ENCODE data around the gene PREPL. TPM values are rescaled to one million over a fixed set of nuclear protein-coding genes. Genes with fewer than 3 reads are reported as not detected.

PREPL gene
- total RNA-seq, 2 donors from 2014 or later: 29.6 to 35.6 TPM

GRCh38 chr2:44354761-44355160 is 6.5 kb downstream of the PREPL start:
- DNase-seq: no peak
- Histone ChIP-seq H3K4me1 (peaks cover under 1% of the 10 kb centered on the region), H3K9me3 (no peaks in the 10 kb centered on the region), H3K9ac (ENCODE audit: low read depth in 2 of 2, low read length in 2 of 2) (no peak overlapping the region), H3K27ac (no peak overlapping the region), H3K36me3 (no peaks in the 10 kb centered on the region), H3K27me3 (no peaks in the 10 kb centered on the region), H3K4me3 (no peak overlapping the region)
- TF ChIP-seq, protein P1, sequence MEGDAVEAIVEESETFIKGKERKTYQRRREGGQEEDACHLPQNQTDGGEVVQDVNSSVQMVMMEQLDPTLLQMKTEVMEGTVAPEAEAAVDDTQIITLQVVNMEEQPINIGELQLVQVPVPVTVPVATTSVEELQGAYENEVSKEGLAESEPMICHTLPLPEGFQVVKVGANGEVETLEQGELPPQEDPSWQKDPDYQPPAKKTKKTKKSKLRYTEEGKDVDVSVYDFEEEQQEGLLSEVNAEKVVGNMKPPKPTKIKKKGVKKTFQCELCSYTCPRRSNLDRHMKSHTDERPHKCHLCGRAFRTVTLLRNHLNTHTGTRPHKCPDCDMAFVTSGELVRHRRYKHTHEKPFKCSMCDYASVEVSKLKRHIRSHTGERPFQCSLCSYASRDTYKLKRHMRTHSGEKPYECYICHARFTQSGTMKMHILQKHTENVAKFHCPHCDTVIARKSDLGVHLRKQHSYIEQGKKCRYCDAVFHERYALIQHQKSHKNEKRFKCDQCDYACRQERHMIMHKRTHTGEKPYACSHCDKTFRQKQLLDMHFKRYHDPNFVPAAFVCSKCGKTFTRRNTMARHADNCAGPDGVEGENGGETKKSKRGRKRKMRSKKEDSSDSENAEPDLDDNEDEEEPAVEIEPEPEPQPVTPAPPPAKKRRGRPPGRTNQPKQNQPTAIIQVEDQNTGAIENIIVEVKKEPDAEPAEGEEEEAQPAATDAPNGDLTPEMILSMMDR (IDR thresholded peaks at IDR 0.05): no peak
- intact Hi-C loops (cut with DNase I): no loop called here

- no peak for DNase-seq
- no peaks in the 10 kb centered on the region for H3K27me3 ChIP-seq
- H3K4me1 ChIP-seq: no peaks in the 10 kb centered on the region
- H3K9ac ChIP-seq (ENCODE audit: low read depth in 2 of 2, low read length in 2 of 2): no peak overlapping the region
- intact Hi-C loops (cut with DNase I): no loop called here
- H3K27ac ChIP-seq: no peak overlapping the region
- TF ChIP-seq, protein P1 (IDR thresholded peaks at IDR 0.05): no peak
- no peak overlapping the region for H3K4me3 ChIP-seq
- no peaks in the 10 kb centered on the region for H3K36me3 ChIP-seq
- no peaks in the 10 kb centered on the region for H3K9me3 ChIP-seq
Observed at GRCh38 chr2:44352510-44352909, 8.8 kb downstream of the PREPL start.

GRCh38 chr2:44351676-44352075 is 9.6 kb downstream of the PREPL start:
- H3K4me1 ChIP-seq: no peaks in the 10 kb centered on the region
- H3K36me3 ChIP-seq: no peaks in the 10 kb centered on the region
- no peak overlapping the region for H3K27ac ChIP-seq
- H3K9me3 ChIP-seq: no peaks in the 10 kb centered on the region
- TF ChIP-seq, protein P1 (IDR thresholded peaks at IDR 0.05): no peak
- intact Hi-C loops (cut with DNase I): no loop called here
- no peak overlapping the region for H3K4me3 ChIP-seq
- no peak overlapping the region for H3K9ac ChIP-seq (ENCODE audit: low read depth in 2 of 2, low read length in 2 of 2)
- no peaks in the 10 kb centered on the region for H3K27me3 ChIP-seq
- no peak for DNase-seq

DNA sequence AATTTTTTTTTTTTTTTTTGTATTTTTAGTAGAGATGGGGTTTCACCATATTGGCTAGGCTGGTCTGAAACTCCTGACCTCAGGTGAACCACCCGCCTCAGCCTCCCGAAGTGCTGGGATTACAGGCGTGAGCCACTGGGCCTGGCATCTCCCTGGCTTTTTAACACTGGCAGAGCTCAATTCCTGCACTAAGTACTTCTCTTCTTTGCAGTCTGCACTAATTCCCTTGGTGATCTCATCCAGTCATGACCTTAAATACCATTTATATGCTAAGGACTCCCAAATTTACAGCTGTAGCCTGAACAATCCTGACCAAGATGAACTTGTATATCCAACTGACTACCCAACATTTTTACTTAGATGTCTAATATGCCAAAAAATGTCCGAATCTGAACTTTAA is 10.2 kb downstream of the PREPL start:
- Histone ChIP-seq H3K9me3 (no peaks in the 10 kb centered on the region), H3K36me3 (no peaks in the 10 kb centered on the region), H3K27ac (no peak overlapping the region), H3K4me3 (no peak overlapping the region), H3K27me3 (no peaks in the 10 kb centered on the region), H3K4me1 (no peaks in the 10 kb centered on the region), H3K9ac (ENCODE audit: low read depth in 2 of 2, low read length in 2 of 2) (no peak overlapping the region)
- TF ChIP-seq, protein P1 (IDR thresholded peaks at IDR 0.05): no peak
- intact Hi-C loops (cut with DNase I): no loop called here
- no peak for DNase-seq

GRCh38 chr2:44349506-44349905 is 11.8 kb downstream of the PREPL start:
- TF ChIP-seq, protein P1 (IDR thresholded peaks at IDR 0.05): no peak
- Histone ChIP-seq H3K4me3 (no peak overlapping the region), H3K9ac (ENCODE audit: low read depth in 2 of 2, low read length in 2 of 2) (no peak overlapping the region), H3K9me3 (no peaks in the 10 kb centered on the region), H3K4me1 (no peaks in the 10 kb centered on the region), H3K27me3 (no peaks in the 10 kb centered on the region), H3K27ac (no peak overlapping the region), H3K36me3 (no peaks in the 10 kb centered on the region)
- intact Hi-C loops (cut with DNase I): no loop called here
- DNase-seq: no peak

DNA sequence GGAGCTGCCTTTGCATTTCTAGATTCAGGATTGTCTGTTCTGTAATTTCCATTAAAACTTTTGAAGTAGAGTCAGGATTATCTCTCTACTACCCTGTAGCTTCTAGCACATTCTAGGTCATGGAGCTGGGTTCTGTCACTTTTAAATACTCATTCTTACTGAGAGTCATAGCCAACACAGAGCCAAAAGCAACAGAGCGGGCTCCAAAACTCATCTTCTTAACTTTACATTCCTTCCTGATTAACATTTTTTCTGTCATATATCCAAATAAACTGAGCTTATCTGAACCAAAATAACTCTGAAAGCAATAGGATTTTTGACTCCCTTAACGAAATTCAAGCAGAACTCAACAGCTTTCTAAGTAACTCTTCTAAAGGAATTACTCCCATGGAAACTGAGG is 12.9 kb downstream of the PREPL start:
- TF ChIP-seq, protein P1 (IDR thresholded peaks at IDR 0.05): no peak
- DNase-seq: no peak

More for the DNA sequence above, 12.9 kb downstream of the PREPL start:
- H3K9me3 ChIP-seq: no peaks in the 10 kb centered on the region
- no peak overlapping the region for H3K4me3 ChIP-seq
- intact Hi-C loops (cut with DNase I): no loop called here
- H3K9ac ChIP-seq (ENCODE audit: low read depth in 2 of 2, low read length in 2 of 2): no peak overlapping the region
- H3K36me3 ChIP-seq: no peaks in the 10 kb centered on the region
- H3K27me3 ChIP-seq: no peaks in the 10 kb centered on the region
- H3K4me1 ChIP-seq: no peaks in the 10 kb centered on the region
- no peak overlapping the region for H3K27ac ChIP-seq

Measured in colonic mucosa (tissue), 4 donors.